C4-2B (cell line): ENCODE data around the gene RAP1A.

Experiments used
- CTCF ChIP-seq: fragments of 450-650 bp; conservative IDR thresholded peaks from 2 replicates; pipeline ENCODE4 v1.5.1; 2017; ENCODE audit warnings: mild to moderate bottlenecking
- ZFX ChIP-seq: fragments of 450-650 bp; IDR thresholded peaks from 2 replicates; pipeline ENCODE4 v1.6.1; 2017

GRCh38 chr1:111621050-111621449, 1.5 kb downstream of the RAP1A start:
- TF ChIP-seq CTCF (no peak), ZFX (no peak)
